IMR-90 (cell line): Measurements from ENCODE around the gene SLC25A41. TPM values are rescaled to one million over a fixed set of nuclear protein-coding genes. Genes with fewer than 3 reads are reported as not detected.

Experiments used
- ATAC-seq: fragments of 200-7000 bp; cut with Tn5 transposase; 2 replicates; pipeline ENCODE4 v1.9.1; 2020; ENCODE audit warnings: low read depth, mild to moderate bottlenecking, moderate library complexity
- BruUV-seq: library from RNA; stranded (reverse); fragments of 400-500 nt; replicated peaks from 2 replicates; lab custom pipeline; 2021; lab: Mats Ljungman, UMichigan
- CTCF ChIA-PET: fragments of 300-600 bp; formaldehyde crosslinking; extraction: SDS; loops from one replicate; lab custom pipeline; 2021; ENCODE audit warnings: antibody characterized with exemption; lab: Yijun Ruan, JAX
- POLR2A ChIA-PET: fragments of 300-600 bp; sonication (Branson Sonifier 250); formaldehyde crosslinking; loops from one replicate; lab custom pipeline; 2022; ENCODE audit warnings: antibody characterized with exemption; ENCODE audit not compliant: unreplicated experiment; lab: Charles Lee
- DNase-seq: peaks from one replicate; pipeline ENCODE4 v3.0.0; 2013
- H2AFZ ChIP-seq: replicated peaks from 2 replicates; pipeline ENCODE3; 2013; ENCODE audit warnings: low read length, mild to moderate bottlenecking; ENCODE audit not compliant: poor library complexity
- H2AK5ac ChIP-seq: 2 replicates; pipeline ENCODE4 v1.6.1; 2013; ENCODE audit warnings: low read depth, low read length, inconsistent platforms
- H2AK9ac ChIP-seq: replicated peaks from 2 replicates; pipeline ENCODE3; 2013; ENCODE audit warnings: mild to moderate bottlenecking, low read depth, low read length, moderate library complexity; ENCODE audit not compliant: poor library complexity
- H2BK120ac ChIP-seq: 2 replicates; pipeline ENCODE4 v1.6.1; 2013; ENCODE audit warnings: low read depth, low read length, inconsistent platforms
- H2BK15ac ChIP-seq: 3 replicates; pipeline ENCODE4 v1.6.1; 2013; ENCODE audit warnings: low read depth, low read length, inconsistent platforms
- H2BK20ac ChIP-seq: 2 replicates; pipeline ENCODE4 v1.6.1; 2013; ENCODE audit warnings: low read depth, mild to moderate bottlenecking, inconsistent platforms, low read length, moderate library complexity
- H2BK5ac ChIP-seq: 2 replicates; pipeline ENCODE4 v1.6.1; 2013; ENCODE audit warnings: mild to moderate bottlenecking, low read depth, low read length, inconsistent platforms; ENCODE audit not compliant: poor library complexity, severe bottlenecking
- H3K14ac ChIP-seq: replicated peaks from 2 replicates; pipeline ENCODE4 v1.6.1; 2013; ENCODE audit warnings: low read depth, low read length, inconsistent platforms
- H3K18ac ChIP-seq: 2 replicates; pipeline ENCODE4 v1.6.1; 2013; ENCODE audit warnings: low read depth, low read length, control low read depth
- H3K23ac ChIP-seq: 2 replicates; pipeline ENCODE4 v1.6.1; 2013; ENCODE audit warnings: low read depth, low read length, inconsistent platforms
- H3K27ac ChIP-seq: 2 replicates; pipeline ENCODE4 v1.5.1; 2013; ENCODE audit warnings: mild to moderate bottlenecking, control low read depth, low read length; ENCODE audit not compliant: insufficient read depth
- H3K27me3 ChIP-seq: 2 replicates; pipeline ENCODE4 v1.6.1; 2013; ENCODE audit warnings: low read length; ENCODE audit not compliant: control insufficient read depth, insufficient read depth
- H3K36me3 ChIP-seq: 2 replicates; pipeline ENCODE4 v1.6.1; 2013; ENCODE audit warnings: low read length, mixed read lengths; ENCODE audit not compliant: control insufficient read depth, insufficient read depth
- H3K4ac ChIP-seq: 2 replicates; pipeline ENCODE4 v1.6.1; 2013; ENCODE audit warnings: low read depth, low read length, inconsistent platforms
- H3K4me1 ChIP-seq: 2 replicates; pipeline ENCODE4 v1.6.1; 2013; ENCODE audit warnings: low read length, mixed read lengths; ENCODE audit not compliant: control insufficient read depth, insufficient read depth
- H3K4me2 ChIP-seq: 2 replicates; pipeline ENCODE4 v1.6.1; 2013; ENCODE audit warnings: low read depth, mild to moderate bottlenecking, control low read depth, low read length, moderate library complexity
- H3K4me3 ChIP-seq: 2 replicates; pipeline ENCODE4 v1.5.1; 2013; ENCODE audit warnings: low read depth, mild to moderate bottlenecking, control low read depth, low read length, moderate library complexity; ENCODE audit not compliant: insufficient read depth
- H3K56ac ChIP-seq: 2 replicates; pipeline ENCODE4 v1.6.1; 2013; ENCODE audit warnings: low read length, inconsistent platforms; ENCODE audit not compliant: insufficient read depth; ENCODE audit errors: extremely low read depth
- H3K79me1 ChIP-seq, 2 experiments: 2 replicates each; pipeline ENCODE4 v1.6.1; 2013; ENCODE audit warnings: low read length in 2 of 2, inconsistent platforms in 1 of 2, low read depth in 1 of 2
- H3K9ac ChIP-seq: 2 replicates; pipeline ENCODE4 v1.6.1; 2013; ENCODE audit warnings: low read depth, low read length, control low read depth
- H3K9me1 ChIP-seq: 2 replicates; pipeline ENCODE4 v1.6.1; 2013; ENCODE audit warnings: low read length, inconsistent platforms; ENCODE audit not compliant: insufficient read depth
- H3K9me3 ChIP-seq: 2 replicates; pipeline ENCODE4 v1.6.1; 2013; ENCODE audit warnings: low read length; ENCODE audit not compliant: control insufficient read depth, insufficient read depth
- H4K20me1 ChIP-seq: 2 replicates; pipeline ENCODE4 v1.6.1; 2013; ENCODE audit warnings: low read length, inconsistent platforms; ENCODE audit not compliant: insufficient read depth
- H4K5ac ChIP-seq: 2 replicates; pipeline ENCODE4 v1.6.1; 2013; ENCODE audit warnings: mild to moderate bottlenecking, low read depth, low read length, control low read depth
- H4K8ac ChIP-seq, 2 experiments: 2 replicates each; pipeline ENCODE4 v1.6.1; 2013; ENCODE audit warnings: low read depth in 2 of 2, low read length in 2 of 2, control low read depth in 1 of 2, inconsistent platforms in 1 of 2
- H4K91ac ChIP-seq: 2 replicates; pipeline ENCODE4 v1.6.1; 2013; ENCODE audit warnings: low read depth, low read length, inconsistent platforms; ENCODE audit not compliant: insufficient read depth
- CEBPB ChIP-seq: IDR thresholded peaks from 2 replicates; pipeline ENCODE4 v1.6.1; 2012; ENCODE audit warnings: low read depth, low read length, improper control_type of control experiment
- CHD1 ChIP-seq: IDR thresholded peaks from 2 replicates; pipeline ENCODE4 v1.6.1; 2012; ENCODE audit warnings: low read depth, low read length, improper control_type of control experiment
- CTCF ChIP-seq: conservative IDR thresholded peaks from 2 replicates; pipeline ENCODE4 v1.5.1; 2012; ENCODE audit warnings: mild to moderate bottlenecking, low read depth, low read length, improper control_type of control experiment
- MAFK ChIP-seq: IDR thresholded peaks from 2 replicates; pipeline ENCODE4 v1.6.1; 2012; ENCODE audit warnings: low read depth, low read length, improper control_type of control experiment
- MAZ ChIP-seq: IDR thresholded peaks from 2 replicates; pipeline ENCODE4 v1.6.1; 2012; ENCODE audit warnings: low read depth, mild to moderate bottlenecking, low read length, improper control_type of control experiment, moderate library complexity, borderline replicate concordance
- MXI1 ChIP-seq: IDR thresholded peaks from 2 replicates; pipeline ENCODE4 v1.6.1; 2012; ENCODE audit warnings: low read depth, mild to moderate bottlenecking, low read length, moderate library complexity, borderline replicate concordance
- POLR2A ChIP-seq: IDR thresholded peaks from 2 replicates; pipeline ENCODE4 v1.6.1; 2012; ENCODE audit warnings: mild to moderate bottlenecking, low read depth, low read length
- RCOR1 ChIP-seq: IDR thresholded peaks from 2 replicates; pipeline ENCODE4 v1.6.1; 2012; ENCODE audit warnings: mild to moderate bottlenecking, low read length, improper control_type of control experiment; ENCODE audit not compliant: insufficient replicate concordance
- WGBS, 2 experiments: methylation state at CpG; one replicate each; pipeline versions ENCODE4 v1.1.5 to v1.1.7; 2013; ENCODE audit warnings: missing lambda C conversion rate in 2 of 2; ENCODE audit not compliant: insufficient read length in 1 of 2; ENCODE audit errors: extremely low coverage in 2 of 2; 5-methylcytosine and 5-hydroxymethylcytosine counted together
- dilution Hi-C: fragments of 300-500 bp; cut with HindIII; formaldehyde crosslinking; loops from one replicate; pipeline ENCODE4 v1.14.3; 2018; ENCODE audit warnings: low sequenced_read_pairs; ENCODE audit not compliant: unreplicated experiment
- in situ Hi-C: fragments of 300-500 bp; cut with MboI; formaldehyde crosslinking; loops from 3 replicates; pipeline ENCODE4 v1.14.3; 2019; ENCODE audit warnings: low sequenced_read_pairs, inconsistent platforms, mixed read lengths
- intact Hi-C: fragments of 100-400 bp; cut with micrococcal nuclease; formaldehyde crosslinking; loops from 2 replicates; pipeline ENCODE4 v1.10.0; 2022
- polyA plus RNA-seq, 3 experiments: library from polyadenylated mRNA; depleted of rRNA; stranded (reverse); fragments of >200 nt; gene quantifications; 2 replicates each; pipeline ENCODE4 v1.2.3, GENCODE V29; 2012; ENCODE audit warnings: low replicate concordance in 1 of 3
- total RNA-seq: library from RNA; depleted of rRNA; stranded (reverse); fragments of >200 nt; gene quantifications from 2 replicates; pipeline ENCODE4 v1.2.3, GENCODE V29; 2012

Gene SLC25A41
- total and polyA plus RNA-seq, 2 of the 4 experiments (the other 2 are of a cell fraction), result not detected

DNA sequence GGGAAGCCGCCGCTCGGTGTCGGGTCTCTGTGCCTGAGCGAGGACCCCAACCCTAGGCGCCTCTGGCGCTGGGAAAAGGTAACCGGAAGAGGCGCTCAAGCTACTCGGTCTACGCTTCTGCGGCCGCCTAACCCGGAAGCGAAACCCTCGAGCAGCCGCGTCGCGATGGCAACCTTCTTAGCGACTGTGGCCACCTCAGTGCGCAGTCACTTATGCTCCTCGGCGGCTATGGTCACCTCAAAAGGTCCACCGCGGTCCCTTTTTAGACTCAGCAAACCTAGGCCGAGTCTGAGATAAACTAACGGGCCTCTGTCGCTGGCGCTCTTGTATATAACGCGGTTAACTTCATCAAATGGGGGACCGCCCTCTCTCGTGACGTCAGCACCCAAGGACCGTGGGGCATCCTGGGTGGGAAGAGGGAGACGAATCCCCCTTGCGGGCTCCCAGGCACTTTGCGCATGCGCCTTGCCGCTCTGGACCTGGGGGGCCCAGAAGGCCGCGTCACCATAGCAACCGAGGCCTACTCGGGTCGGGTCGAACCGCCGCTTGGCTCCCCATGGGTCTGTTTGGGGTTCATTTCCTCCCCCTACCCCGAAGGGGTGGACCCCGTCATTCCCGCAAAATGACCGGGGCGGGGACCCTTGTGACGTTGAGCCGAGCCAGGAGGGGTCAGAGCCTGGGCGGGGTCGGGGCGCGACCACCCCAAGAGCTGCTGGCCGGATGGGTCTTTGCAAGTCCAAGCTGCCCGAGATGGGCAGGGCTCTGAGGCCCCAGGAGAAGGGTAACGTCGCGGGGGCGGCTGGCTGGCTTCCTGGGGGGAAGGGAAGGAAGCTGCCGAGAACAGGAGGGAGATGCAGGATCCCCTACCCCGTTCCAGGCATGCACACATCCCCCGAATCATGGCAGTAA, 40.2 kb downstream of the SLC25A41 start, which contains the start of gene GTF2F1:
GTF2F1 (minus strand) TSS at position 91 of the 909 bp plus-strand sequence. CDS start 169 bp downstream, outside the sequence.
- dilution Hi-C loops, result no loop called here
- Histone ChIP-seq H3K56ac (peak within 1 kb of the TSS; percentile 96), H3K36me3 (peaks cover 17% of the 10 kb centered on the region), H2AK9ac (peak within 1 kb of the TSS; percentile 97), H2AFZ (peak within 1 kb of the TSS; percentile 99), H2AK5ac (peak within 1 kb of the TSS; percentile 89), H4K20me1 (no peaks in the 10 kb centered on the region), H2BK5ac (peak within 1 kb of the TSS; percentile 95), H3K79me1 (peaks cover 14 to 29% of the 10 kb centered on the region in 2 experiments), H3K9me1 (peaks cover 10% of the 10 kb centered on the region), H4K91ac (peak within 1 kb of the TSS; percentile 94), H4K5ac (peak within 1 kb of the TSS; percentile 90), H3K27ac (peak within 1 kb of the TSS; percentile 90), H2BK15ac (peak within 1 kb of the TSS; percentile 35; the same call in 1 of the 3 replicates), H3K9me3 (no peaks in the 10 kb centered on the region), H2BK120ac (peak within 1 kb of the TSS; percentile 76), H3K4ac (peak within 1 kb of the TSS; percentile 98), H4K8ac (peak within 1 kb of the TSS; percentile 96 to 100), H3K4me3 (peak within 1 kb of the TSS; percentile 66), H2BK20ac (peak within 1 kb of the TSS; percentile 84; the same call in 1 of the 2 replicates), H3K14ac (peak within 1 kb of the TSS; percentile 92), H3K4me1 (peaks cover 11% of the 10 kb centered on the region), H3K27me3 (no peaks in the 10 kb centered on the region), H3K4me2 (peak within 1 kb of the TSS; percentile 100), H3K9ac (peak within 1 kb of the TSS; percentile 81), H3K18ac (peak within 1 kb of the TSS; percentile 89), H3K23ac (peak within 1 kb of the TSS; percentile 81; the same call in 1 of the 2 replicates)
- TF ChIP-seq CEBPB (no peak), POLR2A (peak; percentile 68; the same call in 1 of the 2 replicates), MAFK (no peak), MAZ (peak; percentile 52; the same call in 1 of the 2 replicates), MXI1 (peak; percentile 11; the same call in 1 of the 2 replicates), CHD1 (no peak), RCOR1 (no peak), CTCF (peak; percentile 8; the same call in 1 of the 2 replicates)
- peak; percentile 94 for ATAC-seq
- 0% methylated on average over 33 of the region's 69 CpGs; no CpG with 5 or more reads in 1 of the 2 experiments for WGBS, 2 experiments
- intact Hi-C loops, result loop anchor here (1.0 kb wide), 2 partner anchors 20 to 175 kb away; no protein-coding TSS in a partner anchor
- POLR2A ChIA-PET, result interaction anchor here (0.7 kb wide), 1 partner anchor 21 kb away, joined by 3 read pairs; the partner anchor contains the start of gene ALKBH7
- no TSS peak for BruUV-seq
- in situ Hi-C loops, result no loop called here
- peak; percentile 95 for DNase-seq
- CTCF ChIA-PET, result no interaction called here
